Liver (tissue), 3 donors: ENCODE data around the gene DNAJB13.

Experiments
- CTCF ChIP-seq: fragments of 150-350 bp; IDR thresholded peaks from 2 replicates; pipeline ENCODE4 v1.5.1; 2017; ENCODE audit warnings: improper control_type of control experiment, low read depth, low read length; ENCODE audit not compliant: missing input control
- EGR1 ChIP-seq, 2 donors: IDR thresholded peaks; 2 replicates each; pipeline ENCODE4 v1.6.1; 2016 to 2018; ENCODE audit warnings: antibody characterized with exemption in 2 of 2, low read depth in 2 of 2
- FOXA1 ChIP-seq: IDR thresholded peaks from 2 replicates; pipeline ENCODE4 v1.6.1; 2016; ENCODE audit warnings: antibody characterized with exemption
- JUND ChIP-seq, 2 donors: IDR thresholded peaks; 2 replicates each; pipeline ENCODE4 v1.6.1; 2016; ENCODE audit warnings: antibody characterized with exemption in 2 of 2
- RAD21 ChIP-seq, 2 donors: IDR thresholded peaks; 2 replicates each; pipeline ENCODE4 v1.6.1; 2016; ENCODE audit warnings: antibody characterized with exemption in 2 of 2, mild to moderate bottlenecking in 2 of 2
- TAF1 ChIP-seq: conservative IDR thresholded peaks from 2 replicates; pipeline ENCODE4 v1.6.1; 2016; ENCODE audit warnings: antibody characterized with exemption, mild to moderate bottlenecking
- YY1 ChIP-seq: IDR thresholded peaks from 2 replicates; pipeline ENCODE4 v1.6.1; 2016; ENCODE audit warnings: antibody characterized with exemption, mild to moderate bottlenecking
- TF ChIP-seq, protein P1 (sequence below): IDR thresholded peaks from 2 replicates; pipeline ENCODE4 v1.6.1; 2016; ENCODE audit warnings: antibody characterized with exemption
- TF ChIP-seq, protein P2 (sequence below): IDR thresholded peaks from 2 replicates; pipeline ENCODE4 v1.6.1; 2016; ENCODE audit warnings: antibody characterized with exemption
- TF ChIP-seq, protein P3 (sequence below): IDR thresholded peaks from 2 replicates; pipeline ENCODE4 v1.6.1; 2016; ENCODE audit warnings: antibody characterized with exemption, mild to moderate bottlenecking
- donor health status: healthy.
- donor health status: healthy.

- TF ChIP-seq JUND (IDR thresholded peaks at IDR 0.05) (no peak), CTCF (no peak), YY1 (no peak), FOXA1 (no peak), TAF1 (no peak), EGR1 (IDR thresholded peaks at IDR 0.05; ENCODE audit: low read depth in 2 of 2) (no peak), RAD21 (IDR thresholded peaks at IDR 0.05) (no peak)
- TF ChIP-seq, protein P1, sequence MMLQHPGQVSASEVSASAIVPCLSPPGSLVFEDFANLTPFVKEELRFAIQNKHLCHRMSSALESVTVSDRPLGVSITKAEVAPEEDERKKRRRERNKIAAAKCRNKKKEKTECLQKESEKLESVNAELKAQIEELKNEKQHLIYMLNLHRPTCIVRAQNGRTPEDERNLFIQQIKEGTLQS = no peak
- TF ChIP-seq, protein P2, sequence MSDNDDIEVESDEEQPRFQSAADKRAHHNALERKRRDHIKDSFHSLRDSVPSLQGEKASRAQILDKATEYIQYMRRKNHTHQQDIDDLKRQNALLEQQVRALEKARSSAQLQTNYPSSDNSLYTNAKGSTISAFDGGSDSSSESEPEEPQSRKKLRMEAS = peak; percentile 6
- TF ChIP-seq, protein P3, sequence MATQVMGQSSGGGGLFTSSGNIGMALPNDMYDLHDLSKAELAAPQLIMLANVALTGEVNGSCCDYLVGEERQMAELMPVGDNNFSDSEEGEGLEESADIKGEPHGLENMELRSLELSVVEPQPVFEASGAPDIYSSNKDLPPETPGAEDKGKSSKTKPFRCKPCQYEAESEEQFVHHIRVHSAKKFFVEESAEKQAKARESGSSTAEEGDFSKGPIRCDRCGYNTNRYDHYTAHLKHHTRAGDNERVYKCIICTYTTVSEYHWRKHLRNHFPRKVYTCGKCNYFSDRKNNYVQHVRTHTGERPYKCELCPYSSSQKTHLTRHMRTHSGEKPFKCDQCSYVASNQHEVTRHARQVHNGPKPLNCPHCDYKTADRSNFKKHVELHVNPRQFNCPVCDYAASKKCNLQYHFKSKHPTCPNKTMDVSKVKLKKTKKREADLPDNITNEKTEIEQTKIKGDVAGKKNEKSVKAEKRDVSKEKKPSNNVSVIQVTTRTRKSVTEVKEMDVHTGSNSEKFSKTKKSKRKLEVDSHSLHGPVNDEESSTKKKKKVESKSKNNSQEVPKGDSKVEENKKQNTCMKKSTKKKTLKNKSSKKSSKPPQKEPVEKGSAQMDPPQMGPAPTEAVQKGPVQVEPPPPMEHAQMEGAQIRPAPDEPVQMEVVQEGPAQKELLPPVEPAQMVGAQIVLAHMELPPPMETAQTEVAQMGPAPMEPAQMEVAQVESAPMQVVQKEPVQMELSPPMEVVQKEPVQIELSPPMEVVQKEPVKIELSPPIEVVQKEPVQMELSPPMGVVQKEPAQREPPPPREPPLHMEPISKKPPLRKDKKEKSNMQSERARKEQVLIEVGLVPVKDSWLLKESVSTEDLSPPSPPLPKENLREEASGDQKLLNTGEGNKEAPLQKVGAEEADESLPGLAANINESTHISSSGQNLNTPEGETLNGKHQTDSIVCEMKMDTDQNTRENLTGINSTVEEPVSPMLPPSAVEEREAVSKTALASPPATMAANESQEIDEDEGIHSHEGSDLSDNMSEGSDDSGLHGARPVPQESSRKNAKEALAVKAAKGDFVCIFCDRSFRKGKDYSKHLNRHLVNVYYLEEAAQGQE = no peak
Measured at GRCh38 chr11:73983741-73984538, 33.1 kb downstream of the DNAJB13 start.
